Brain microvascular endothelial cell (primary cell): ENCODE data around the gene ZER1.
"Not testable (repeated sequence)": the region's sequence is repeated elsewhere in the genome, so short reads cannot be mapped to it uniquely, and the experiment has no call there.

Experiments
- DNase-seq: peaks from one replicate; pipeline ENCODE4 v3.0.0-alpha.2; 2020
- H3K27ac ChIP-seq: fragments of 250-450 bp; sonication (Bioruptor Pico); 2 replicates; pipeline ENCODE4 v1.5.1; 2020; ENCODE audit warnings: mild to moderate bottlenecking, moderate library complexity
- H3K27me3 ChIP-seq: fragments of 250-450 bp; sonication (Bioruptor Pico); replicated peaks from 2 replicates; pipeline ENCODE4 v1.5.1; 2020; ENCODE audit warnings: mild to moderate bottlenecking
- H3K36me3 ChIP-seq: fragments of 250-450 bp; sonication (Bioruptor Pico); replicated peaks from 2 replicates; pipeline ENCODE4 v1.5.1; 2020; ENCODE audit warnings: mild to moderate bottlenecking
- H3K4me3 ChIP-seq: 2 replicates; pipeline ENCODE4 v1.5.1; 2011; ENCODE audit warnings: low read depth, mild to moderate bottlenecking, control low read depth, low read length, moderate library complexity
- CTCF ChIP-seq: IDR thresholded peaks from 2 replicates; pipeline ENCODE4 v1.5.1; 2011; ENCODE audit warnings: low read depth, mild to moderate bottlenecking, moderate library complexity, low read length, control low read depth, inconsistent platforms; ENCODE audit errors: missing control alignments
- in situ Hi-C: cut with HindIII; loops from 2 replicates; pipeline ENCODE4 v1.10.0; 2017; ENCODE audit warnings: low sequenced_read_pairs, low pct_ligation_motif_present

ZER1 gene

GRCh38 chr9:128703616-128704355 lies 67.9 kb downstream of the ZER1 start:
- DNase-seq = no peak
- no peaks in the 10 kb centered on the region for H3K27me3 ChIP-seq
- in situ Hi-C loops = no loop called here
- H3K27ac ChIP-seq = no peak overlapping the region
- H3K4me3 ChIP-seq = peak overlapping the region; percentile 66
- H3K36me3 ChIP-seq = no peaks in the 10 kb centered on the region
- no peak for TF ChIP-seq CTCF

- no peak overlapping the region for H3K27ac ChIP-seq
- peak; percentile 3 for TF ChIP-seq CTCF
- H3K27me3 ChIP-seq = no peaks in the 10 kb centered on the region
Observed at GRCh38 chr9:128702949-128703615, 68.6 kb downstream of the ZER1 start.

GRCh38 chr9:128702445-128702948 lies 69.2 kb downstream of the ZER1 start, which contains the start of gene PKN3:
Gene PKN3, plus strand, starts transcription at chr9:128702503. Its CDS starts 413 bp downstream, at chr9:128702916.
- in situ Hi-C loops = no loop called here
- peak within 1 kb of the TSS; percentile 66 for H3K4me3 ChIP-seq
- no peaks in the 10 kb centered on the region for H3K27me3 ChIP-seq
- H3K27ac ChIP-seq = peak within 1 kb of the TSS; percentile 6
- TF ChIP-seq CTCF = peak; percentile 83
- no peaks in the 10 kb centered on the region for H3K36me3 ChIP-seq
- DNase-seq = peak; percentile 65

More at GRCh38 chr9:128702949-128703615, 68.6 kb downstream of the ZER1 start:
- peak overlapping the region; percentile 66 for H3K4me3 ChIP-seq
- DNase-seq = no peak
- no peaks in the 10 kb centered on the region for H3K36me3 ChIP-seq
- in situ Hi-C loops = no loop called here

- Histone ChIP-seq H3K36me3 (peaks cover 11% of the 10 kb centered on the region), H3K4me3 (no peak overlapping the region), H3K27ac (no peak overlapping the region), H3K27me3 (no peaks in the 10 kb centered on the region)
- no peak for DNase-seq
- in situ Hi-C loops = no loop called here
- no peak for TF ChIP-seq CTCF
Observed at GRCh38 chr9:128701227-128701854, 70.4 kb downstream of the ZER1 start.

GRCh38 chr9:128699096-128699795 lies 72.5 kb downstream of the ZER1 start:
- H3K27ac ChIP-seq, H3K27me3 ChIP-seq, H3K4me3 ChIP-seq, DNase-seq, in situ Hi-C loops: not testable (repeated sequence)
- H3K36me3 ChIP-seq = peaks cover 24% of the 10 kb centered on the region
